K562 (cell line): ENCODE data around the gene OR2V2. TPM values are rescaled to one million over a fixed set of nuclear protein-coding genes. Genes with fewer than 3 reads are reported as not detected.
A peak's percentile ranks its signal among the peaks of the same experiment; 100 is the strongest.

Experiments
- ATAC-seq: fragments of 200-7000 bp; cut with Tn5 transposase; 3 replicates; pipeline ENCODE4 v1.9.1; 2020; ENCODE audit warnings: moderate library complexity
- BruUV-seq: library from RNA; stranded (reverse); fragments of 400-500 nt; replicated peaks from 2 replicates; lab custom pipeline; 2021; lab: Mats Ljungman, UMichigan
- CTCF ChIA-PET: fragments of 300-600 bp; formaldehyde crosslinking; extraction: SDS; loops from one replicate; lab custom pipeline; 2021; ENCODE audit warnings: low intra/inter-chr PET ratio; lab: Yijun Ruan, JAX
- POLR2A ChIA-PET: fragments of 300-600, 350-650 bp; sonication (Branson Sonifier 250); formaldehyde crosslinking; extraction: SDS; loops from one replicate; lab custom pipeline; 2021; ENCODE audit warnings: antibody characterized with exemption, inconsistent platforms; lab: Yijun Ruan, JAX
- DNase-seq, 4 experiments: peaks; one replicate each; pipeline versions ENCODE4 v3.0.0 to v3.0.0-alpha.2; 2011 to 2018; ENCODE audit warnings: low spot score in 3 of 4, mixed read lengths in 3 of 4; ENCODE audit errors: extremely low read depth in 1 of 4
- FAIRE-seq: peaks from 2 replicates; lab custom pipeline; 2011; peaks lifted over from hg19 to GRCh38; lab: Jason Lieb, UNC
- H2AFZ ChIP-seq: 2 replicates; pipeline ENCODE4 v1.6.0; 2011; ENCODE audit warnings: low read depth, low read length, control low read depth, inconsistent platforms
- H3K27ac ChIP-seq: fragments of 200-600 bp; 3 replicates; pipeline ENCODE4 v1.8.0; 2011; ENCODE audit warnings: low read depth, mild to moderate bottlenecking, control low read depth, inconsistent platforms, low read length, moderate library complexity, mixed read lengths; ENCODE audit errors: extremely low read depth
- H3K27me3 ChIP-seq, 2 experiments: fragments of 300-600 bp in 1 of 2; 2 replicates in 1 of 2; 3 replicates in 1 of 2; pipeline versions ENCODE4 v1.6.0 to v1.8.0; 2011; ENCODE audit warnings: inconsistent platforms in 2 of 2, low read length in 2 of 2, mild to moderate bottlenecking in 1 of 2, mixed read lengths in 1 of 2, moderate library complexity in 1 of 2; ENCODE audit not compliant: control insufficient read depth in 2 of 2, insufficient read depth in 2 of 2
- H3K36me3 ChIP-seq: fragments of 300-600 bp; 3 replicates; pipeline ENCODE4 v1.8.0; 2011; ENCODE audit warnings: mild to moderate bottlenecking, low read length, inconsistent platforms; ENCODE audit not compliant: control insufficient read depth, insufficient read depth
- H3K4me1 ChIP-seq, 2 experiments: fragments of 200-600 bp in 1 of 2; replicated peaks in 1 of 2; 2 replicates in 1 of 2; 3 replicates in 1 of 2; pipeline versions ENCODE4 v1.5.1 to v1.8.0; 2011; ENCODE audit warnings: inconsistent platforms in 2 of 2, low read length in 2 of 2, mild to moderate bottlenecking in 1 of 2, mixed read lengths in 1 of 2, moderate library complexity in 1 of 2; ENCODE audit not compliant: control insufficient read depth in 2 of 2, insufficient read depth in 2 of 2
- H3K4me2 ChIP-seq: 2 replicates; pipeline ENCODE4 v1.6.1; 2011; ENCODE audit warnings: low read length, control low read depth, inconsistent platforms, mixed read lengths; ENCODE audit not compliant: insufficient read depth
- H3K4me3 ChIP-seq: fragments of 200-600 bp; sonication (generic), shearing (Covaris generic); 2 replicates; pipeline ENCODE4 v1.5.1; 2016; ENCODE audit warnings: control low read depth, inconsistent platforms
- H3K79me2 ChIP-seq: fragments of 200-600 bp; 3 replicates; pipeline ENCODE4 v1.8.0; 2011; ENCODE audit warnings: low read length, inconsistent platforms; ENCODE audit not compliant: control insufficient read depth, insufficient read depth
- H3K9ac ChIP-seq, 2 experiments: 2 replicates each; pipeline versions ENCODE4 v1.6.0 to v1.6.1; 2011; ENCODE audit warnings: low read depth in 2 of 2, low read length in 2 of 2, control low read depth in 1 of 2, inconsistent platforms in 1 of 2, mild to moderate bottlenecking in 1 of 2, mixed read lengths in 1 of 2; ENCODE audit not compliant: insufficient read depth in 1 of 2
- H3K9me1 ChIP-seq: one replicate; pipeline ENCODE4 v1.6.0; 2011; ENCODE audit warnings: inconsistent platforms, mild to moderate bottlenecking, low read length, moderate library complexity; ENCODE audit not compliant: control insufficient read depth, insufficient read depth
- H3K9me3 ChIP-seq: replicated peaks from 2 replicates; pipeline ENCODE4 v1.5.1; 2011; ENCODE audit warnings: low read depth, low read length, inconsistent platforms; ENCODE audit not compliant: control insufficient read depth, insufficient read depth
- H4K20me1 ChIP-seq: replicated peaks from 2 replicates; pipeline ENCODE4 v1.6.1; 2011; ENCODE audit warnings: low read length, inconsistent platforms, mixed read lengths; ENCODE audit not compliant: control insufficient read depth, insufficient read depth
- MED1 ChIP-seq: sonication (generic); formaldehyde crosslinking; IDR thresholded peaks from 2 replicates; pipeline ENCODE4 v1.8.1; 2023; ENCODE audit warnings: missing genetic modification reagents, borderline replicate concordance
- ZBTB1 ChIP-seq: sonication (generic); formaldehyde crosslinking; IDR thresholded peaks from 2 replicates; pipeline ENCODE4 v1.8.1; 2023; ENCODE audit warnings: missing genetic modification reagents, low read depth, mild to moderate bottlenecking, borderline replicate concordance
- ZKSCAN1 ChIP-seq: fragments of 150-350 bp; IDR thresholded peaks from 2 replicates; pipeline ENCODE4 v1.6.1; 2016; ENCODE audit warnings: low read depth, low read length
- ZNF551 ChIP-seq: fragments of 250-450 bp; sonication (Bioruptor Pico); IDR thresholded peaks from 2 replicates; pipeline ENCODE4 v1.5.0; 2021; ENCODE audit warnings: mild to moderate bottlenecking, moderate library complexity
- ZNF583 ChIP-seq: fragments of 250-450 bp; sonication (Bioruptor Pico); IDR thresholded peaks from 2 replicates; pipeline ENCODE4 v1.4.0; 2020
- WGBS: fragments of 100-300 bp; shearing (Covaris generic); methylation state at CpG from one replicate; pipeline ENCODE4 v1.1.6; 2016; ENCODE audit warnings: low coverage, mixed read lengths; ENCODE audit not compliant: insufficient coverage; ENCODE audit errors: missing lambda C conversion rate; 5-methylcytosine and 5-hydroxymethylcytosine counted together
- in situ Hi-C: fragments of 300-500 bp; cut with MboI; formaldehyde crosslinking; loops from 4 replicates; pipeline ENCODE4 v1.15.0; 2018; ENCODE audit warnings: inconsistent platforms, mixed read lengths
- intact Hi-C: fragments of 100-400 bp; cut with micrococcal nuclease; formaldehyde crosslinking; loops from 2 replicates; pipeline ENCODE4 v1.14.2; 2022
- polyA plus RNA-seq, 8 experiments: library from polyadenylated mRNA; depleted of rRNA in 4 of 8; stranded (reverse) in 5 of 8; unstranded in 3 of 8; fragments of >200 nt; fragmentation: Nextera tagmentation in 2 of 8; fragmentation: Illumina TruSeq in 1 of 8; extraction: Ambion mirVana in 2 of 8; extraction: Trizol in 1 of 8; gene quantifications; 2 replicates each; pipeline versions ENCODE4 v1.2.1 to v1.2.3, GENCODE V29; 2011 to 2014; ENCODE audit warnings: inconsistent platforms in 1 of 8, missing spikeins in 1 of 8
- total RNA-seq, 7 experiments: library from RNA; depleted of rRNA in 6 of 7; stranded (reverse); fragments of >200 nt in 6 of 7; fragmentation: Illumina TruSeq in 2 of 7; extraction: Trizol in 2 of 7; gene quantifications; 2 replicates each; pipeline versions ENCODE4 v1.2.1 to v1.2.3, GENCODE V29; 2011 to 2021; ENCODE audit warnings: low replicate concordance in 1 of 7

The OR2V2 gene
- total and polyA plus RNA-seq, 9 of the 15 experiments (the other 6 are each of a cell fraction or from before 2014, with no cell fraction given): 0.01 TPM; not detected in 8

DNA sequence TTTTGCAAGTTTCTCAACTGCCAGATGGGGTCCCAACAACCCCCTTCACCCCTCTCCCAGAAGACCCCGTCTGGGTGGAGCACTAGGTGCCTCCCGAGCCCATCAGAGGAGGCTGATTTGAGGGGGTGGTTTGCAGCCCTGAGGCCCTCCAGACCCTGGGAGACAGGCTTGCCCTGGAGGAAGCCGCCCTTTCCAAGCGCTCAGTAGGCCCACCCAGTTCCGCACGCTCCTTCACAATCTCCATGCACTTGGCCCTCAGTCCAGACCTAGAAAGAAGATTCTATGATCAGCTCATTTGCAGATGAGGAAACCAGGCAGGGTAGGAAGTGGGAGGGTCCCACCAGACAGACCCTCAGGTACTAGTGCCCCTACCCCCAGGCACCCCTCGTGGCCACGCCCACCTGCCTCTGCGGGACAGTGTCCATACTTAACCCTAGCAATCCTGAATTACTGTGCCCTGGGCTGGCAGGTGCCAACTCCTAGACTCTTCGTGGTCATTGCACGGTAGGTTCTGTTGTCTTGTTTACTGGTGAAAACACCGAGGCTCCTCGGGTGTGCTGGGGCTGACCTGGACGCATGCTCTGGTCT lies 38.7 kb upstream of the OR2V2 start:
- H4K20me1 ChIP-seq: no peaks in the 10 kb centered on the region
- intact Hi-C loops: loop anchor here (5.0 to 10.0 kb wide), 2 partner anchors 56 to 241 kb away; no protein-coding TSS in a partner anchor
- DNase-seq (no peak), FAIRE-seq (no peak), ATAC-seq (no peak)
- H3K4me1 ChIP-seq: peaks cover 41 to 49% of the 10 kb centered on the region in 2 experiments
- no TSS peak for BruUV-seq
- WGBS: 59% methylated on average over 13 of the region's 14 CpGs
- H3K4me3 ChIP-seq: no peak overlapping the region
- in situ Hi-C loops: no loop called here
- no peak overlapping the region; the same call in 1 of the 2 replicates for H3K4me2 ChIP-seq
- POLR2A ChIA-PET: interaction anchor here (0.6 to 0.9 kb wide), 2 partner anchors 12 to 31 kb away, joined by 3 read pairs; no protein-coding TSS in a partner anchor
- H3K36me3 ChIP-seq: no peaks in the 10 kb centered on the region
- H3K79me2 ChIP-seq: no peaks in the 10 kb centered on the region
- no peaks in the 10 kb centered on the region for H3K9me3 ChIP-seq
- 0 out of 2 replicates have a peak overlapping the region, but pooled peaks have one; percentile 34 for H2AFZ ChIP-seq
- no peaks in the 10 kb centered on the region for H3K27me3 ChIP-seq
- TF ChIP-seq ZKSCAN1 (peak; percentile 69; the same call in 1 of the 2 replicates), ZNF583 (CRISPR knock-in tag) (no peak), MED1 (CRISPR knock-in tag) (no peak), ZBTB1 (no peak), ZNF551 (CRISPR knock-in tag) (no peak)
- H3K9ac ChIP-seq: peak overlapping the region in 1 of 2 experiments; percentile 72; a peak in 2 of 4 replicates
- CTCF ChIA-PET: no interaction called here
- no peak overlapping the region for H3K27ac ChIP-seq
- H3K9me1 ChIP-seq: no peaks in the 10 kb centered on the region
